HEK293 (cell line): Measurements from ENCODE around the gene VWC2L.

Source experiments
- CTCF ChIP-seq: fragments of 450-650 bp; formaldehyde crosslinking; IDR thresholded peaks from 2 replicates; pipeline ENCODE4 v1.5.1; 2016; ENCODE audit warnings: missing biosample characterization, missing genetic modification characterization
- TCF7L2 ChIP-seq: IDR thresholded peaks from 2 replicates; pipeline ENCODE4 v1.6.1; 2011; ENCODE audit warnings: low read depth, mild to moderate bottlenecking, inconsistent platforms, low read length, moderate library complexity, borderline replicate concordance
- YY1 ChIP-seq: fragments of 450-650 bp; formaldehyde crosslinking; IDR thresholded peaks from 2 replicates; pipeline ENCODE4 v1.5.1; 2018; ENCODE audit warnings: missing biosample characterization, missing genetic modification characterization
- ZFP3 ChIP-seq: fragments of 450-650 bp; formaldehyde crosslinking; IDR thresholded peaks from 2 replicates; pipeline ENCODE4 v1.5.1; 2016; ENCODE audit warnings: low read depth, missing biosample characterization, missing genetic modification characterization
- ZNF175 ChIP-seq: fragments of 450-650 bp; formaldehyde crosslinking; IDR thresholded peaks from 2 replicates; pipeline ENCODE4 v1.5.1; 2016; ENCODE audit warnings: missing biosample characterization, missing genetic modification characterization
- ZNF23 ChIP-seq: fragments of 450-650 bp; formaldehyde crosslinking; IDR thresholded peaks from 2 replicates; pipeline ENCODE4 v1.5.1; 2016; ENCODE audit warnings: missing biosample characterization, missing genetic modification characterization, borderline replicate concordance
- ZNF274 ChIP-seq, 2 experiments: fragments of 200-500 bp in 1 of 2; fragments of 450-650 bp in 1 of 2; sonication (Bioruptor generic) in 1 of 2; formaldehyde crosslinking in 1 of 2; IDR thresholded peaks; 2 replicates each; pipeline versions ENCODE4 v1.5.1 to v1.6.1; 2014 to 2016; ENCODE audit warnings: borderline replicate concordance in 1 of 2, inconsistent platforms in 1 of 2, low read length in 1 of 2, missing biosample characterization in 1 of 2, missing genetic modification characterization in 1 of 2
- ZNF292 ChIP-seq: fragments of 450-650 bp; formaldehyde crosslinking; IDR thresholded peaks from 2 replicates; pipeline ENCODE4 v1.5.1; 2016; ENCODE audit warnings: low read depth, missing biosample characterization, missing genetic modification characterization, borderline replicate concordance
- ZNF707 ChIP-seq: fragments of 450-650 bp; formaldehyde crosslinking; IDR thresholded peaks from 2 replicates; pipeline ENCODE4 v1.5.1; 2016; ENCODE audit warnings: missing biosample characterization, missing genetic modification characterization
- ZSCAN5A ChIP-seq: fragments of 450-650 bp; formaldehyde crosslinking; IDR thresholded peaks from 2 replicates; pipeline ENCODE4 v1.5.1; 2016; ENCODE audit warnings: missing biosample characterization, missing genetic modification characterization

- TF ChIP-seq ZNF292 (tag by site-specific recombination) (no peak), CTCF (tag by site-specific recombination) (no peak), ZFP3 (no peak), YY1 (no peak), ZNF707 (tag by site-specific recombination) (no peak), TCF7L2 (no peak), ZNF23 (tag by site-specific recombination) (no peak), ZSCAN5A (tag by site-specific recombination) (no peak), ZNF175 (tag by site-specific recombination) (no peak), ZNF274 (IDR thresholded peaks at IDR 0.05; ENCODE audit: low read length) (no peak), ZNF274 (tag by site-specific recombination; IDR thresholded peaks at IDR 0.05; ENCODE audit: borderline replicate concordance) (no peak)
These were observed 118.2 kb downstream of the VWC2L start for GRCh38 chr2:214529021-214529420.
